Suprapubic skin (tissue), 4 donors: Measurements from ENCODE around the gene MS4A15. TPM values are rescaled to one million over a fixed set of nuclear protein-coding genes. Genes with fewer than 3 reads are reported as not detected.

ENCODE experiments used
- DNase-seq, 2 donors: peaks; one replicate each; pipeline ENCODE4 v3.0.0-alpha.2; 2019; ENCODE audit warnings: low spot score in 2 of 2
- H3K27ac ChIP-seq: fragments of 200-600 bp; sonication (generic); one replicate; pipeline ENCODE4 v1.5.1; 2019
- H3K27me3 ChIP-seq: fragments of 200-600 bp; sonication (generic); one replicate; pipeline ENCODE4 v1.5.1; 2019
- H3K36me3 ChIP-seq: fragments of 200-600 bp; sonication (generic); one replicate; pipeline ENCODE4 v1.5.1; 2019
- H3K4me1 ChIP-seq: fragments of 200-600 bp; sonication (generic); one replicate; pipeline ENCODE4 v1.5.1; 2019
- H3K4me3 ChIP-seq: fragments of 200-600 bp; sonication (generic); one replicate; pipeline ENCODE4 v1.5.1; 2019; ENCODE audit warnings: mild to moderate bottlenecking
- H3K9me3 ChIP-seq: fragments of 200-600 bp; sonication (generic); one replicate; pipeline ENCODE4 v1.5.1; 2019
- EP300 ChIP-seq: sonication (generic); formaldehyde crosslinking; IDR thresholded peaks from one replicate; pipeline ENCODE4 v1.6.1; 2017; ENCODE audit warnings: antibody characterized with exemption
- POLR2A ChIP-seq, 2 donors: fragments of 450-650 bp; IDR thresholded peaks; one replicate each; pipeline ENCODE4 v1.6.1; 2017; ENCODE audit warnings: antibody characterized with exemption in 2 of 2, mild to moderate bottlenecking in 2 of 2, moderate library complexity in 2 of 2
- POLR2AphosphoS5 ChIP-seq, 3 donors: sonication (generic); formaldehyde crosslinking; IDR thresholded peaks; one replicate each; pipeline ENCODE4 v1.6.1; 2017; ENCODE audit warnings: antibody characterized with exemption in 3 of 3
- WGBS: methylation state at CpG from one replicate; pipeline ENCODE4 v1.1.5; 2018; 5-methylcytosine and 5-hydroxymethylcytosine counted together
- total RNA-seq, 4 donors: library from RNA; depleted of rRNA; stranded (reverse); fragments of >200 nt; gene quantifications; one replicate each; pipeline ENCODE4 v1.1.0, GENCODE V29; 2016
- TF ChIP-seq, protein P1 (sequence below), 2 donors: fragments of 200-600 bp in 1 of 2; fragments of 450-650 bp in 1 of 2; sonication (generic) in 1 of 2; IDR thresholded peaks; one replicate each; pipeline ENCODE4 v1.5.1; 2016 to 2019; ENCODE audit warnings: antibody characterized with exemption in 2 of 2, mild to moderate bottlenecking in 1 of 2, moderate library complexity in 1 of 2

Gene MS4A15
- total RNA-seq, 4 donors from 2014 or later: not detected

DNA sequence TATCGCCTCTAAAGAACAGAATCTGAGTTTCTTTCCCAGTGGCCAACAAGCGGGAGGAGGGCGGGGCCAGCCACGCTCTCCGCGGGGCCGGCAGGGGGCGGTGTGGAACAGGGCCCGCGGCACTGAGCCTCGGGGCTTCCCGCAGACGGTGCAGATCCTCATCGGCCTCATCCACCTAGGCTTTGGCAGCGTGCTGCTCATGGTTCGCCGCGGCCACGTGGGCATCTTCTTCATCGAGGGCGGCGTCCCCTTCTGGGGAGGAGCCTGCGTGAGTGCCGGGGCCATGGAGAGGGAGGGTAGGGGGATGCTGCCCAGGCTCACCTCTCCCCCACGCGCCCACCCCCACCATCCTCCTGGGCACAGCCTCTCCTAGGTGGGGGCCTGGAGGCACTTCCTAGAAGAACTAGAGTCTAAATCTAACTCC is 10.7 kb downstream of the MS4A15 start:
- TF ChIP-seq POLR2A (IDR thresholded peaks at IDR 0.05) (no peak), POLR2AphosphoS5 (IDR thresholded peaks at IDR 0.05) (no peak)
- TF ChIP-seq, protein P1, sequence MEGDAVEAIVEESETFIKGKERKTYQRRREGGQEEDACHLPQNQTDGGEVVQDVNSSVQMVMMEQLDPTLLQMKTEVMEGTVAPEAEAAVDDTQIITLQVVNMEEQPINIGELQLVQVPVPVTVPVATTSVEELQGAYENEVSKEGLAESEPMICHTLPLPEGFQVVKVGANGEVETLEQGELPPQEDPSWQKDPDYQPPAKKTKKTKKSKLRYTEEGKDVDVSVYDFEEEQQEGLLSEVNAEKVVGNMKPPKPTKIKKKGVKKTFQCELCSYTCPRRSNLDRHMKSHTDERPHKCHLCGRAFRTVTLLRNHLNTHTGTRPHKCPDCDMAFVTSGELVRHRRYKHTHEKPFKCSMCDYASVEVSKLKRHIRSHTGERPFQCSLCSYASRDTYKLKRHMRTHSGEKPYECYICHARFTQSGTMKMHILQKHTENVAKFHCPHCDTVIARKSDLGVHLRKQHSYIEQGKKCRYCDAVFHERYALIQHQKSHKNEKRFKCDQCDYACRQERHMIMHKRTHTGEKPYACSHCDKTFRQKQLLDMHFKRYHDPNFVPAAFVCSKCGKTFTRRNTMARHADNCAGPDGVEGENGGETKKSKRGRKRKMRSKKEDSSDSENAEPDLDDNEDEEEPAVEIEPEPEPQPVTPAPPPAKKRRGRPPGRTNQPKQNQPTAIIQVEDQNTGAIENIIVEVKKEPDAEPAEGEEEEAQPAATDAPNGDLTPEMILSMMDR (IDR thresholded peaks at IDR 0.05): peak in 1 of 2 donors; percentile 21
- H3K27me3 ChIP-seq: peaks cover 29% of the 10 kb centered on the region
- no peaks in the 10 kb centered on the region for H3K9me3 ChIP-seq
- H3K27ac ChIP-seq: no peak overlapping the region
- whole genome bisulfite sequencing: 43% methylated on average over 8 of the region's 26 CpGs
- no peak overlapping the region for H3K4me3 ChIP-seq
- H3K4me1 ChIP-seq: no peaks in the 10 kb centered on the region
- DNase-seq: no peak
- H3K36me3 ChIP-seq: no peaks in the 10 kb centered on the region

DNA sequence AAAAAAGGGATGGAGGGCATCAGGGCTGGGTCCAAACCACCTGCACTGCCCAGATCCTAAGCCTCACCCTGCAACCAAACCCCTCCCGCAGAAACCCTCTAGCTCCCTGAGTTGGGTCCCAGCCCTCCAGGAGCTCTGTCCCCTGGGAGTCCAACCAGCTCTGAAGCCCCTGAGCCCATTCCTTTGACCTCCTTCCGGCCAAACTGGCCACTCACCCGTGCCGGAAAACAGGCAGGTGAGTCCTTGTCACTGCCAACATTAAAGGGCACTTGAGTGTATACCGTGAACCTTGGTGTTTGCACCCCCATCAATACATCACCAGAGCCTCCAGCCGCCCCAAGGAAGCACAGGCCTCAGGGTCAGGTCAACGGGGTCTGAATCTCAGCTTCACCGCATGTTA is 11.5 kb downstream of the MS4A15 start:
- 98% methylated on average over 7 of the region's 8 CpGs for WGBS
- H3K4me3 ChIP-seq: no peak overlapping the region
- H3K27me3 ChIP-seq: peaks cover 29% of the 10 kb centered on the region
- DNase-seq: no peak
- no peaks in the 10 kb centered on the region for H3K36me3 ChIP-seq
- no peaks in the 10 kb centered on the region for H3K9me3 ChIP-seq
- TF ChIP-seq, protein P1 (IDR thresholded peaks at IDR 0.05): no peak
- TF ChIP-seq EP300 (no peak), POLR2AphosphoS5 (IDR thresholded peaks at IDR 0.05) (no peak), POLR2A (IDR thresholded peaks at IDR 0.05) (no peak)
- no peaks in the 10 kb centered on the region for H3K4me1 ChIP-seq
- H3K27ac ChIP-seq: no peak overlapping the region

DNA sequence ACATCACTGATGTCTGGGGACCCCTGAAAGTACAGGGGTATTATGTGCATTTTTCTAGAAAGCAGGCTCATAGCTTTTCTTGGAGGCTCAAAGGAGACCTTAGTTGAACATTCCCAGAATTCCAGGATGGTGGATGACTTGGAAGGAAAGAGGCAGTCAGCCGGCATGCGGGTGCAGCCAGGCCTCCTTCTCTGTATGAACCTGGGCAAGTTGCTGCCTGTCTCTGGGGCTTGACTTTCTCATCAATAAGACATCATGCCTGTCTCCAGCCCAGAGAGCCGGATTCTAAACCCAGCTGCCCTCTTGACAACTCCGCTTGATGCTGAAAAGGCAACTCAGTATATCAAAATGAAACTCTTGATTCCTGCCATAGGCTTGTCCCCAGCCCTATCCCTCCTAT is 12.6 kb downstream of the MS4A15 start:
- Histone ChIP-seq H3K4me1 (no peaks in the 10 kb centered on the region), H3K9me3 (no peaks in the 10 kb centered on the region), H3K4me3 (no peak overlapping the region), H3K27me3 (peaks cover 24% of the 10 kb centered on the region), H3K27ac (no peak overlapping the region), H3K36me3 (no peaks in the 10 kb centered on the region)
- WGBS: 71% methylated on average over 4 of the region's 4 CpGs
- no peak for DNase-seq
- no peak for TF ChIP-seq EP300
- TF ChIP-seq, protein P1 (IDR thresholded peaks at IDR 0.05): no peak
- no peak for TF ChIP-seq POLR2AphosphoS5 (IDR thresholded peaks at IDR 0.05)
- no peak for TF ChIP-seq POLR2A (IDR thresholded peaks at IDR 0.05)

DNA sequence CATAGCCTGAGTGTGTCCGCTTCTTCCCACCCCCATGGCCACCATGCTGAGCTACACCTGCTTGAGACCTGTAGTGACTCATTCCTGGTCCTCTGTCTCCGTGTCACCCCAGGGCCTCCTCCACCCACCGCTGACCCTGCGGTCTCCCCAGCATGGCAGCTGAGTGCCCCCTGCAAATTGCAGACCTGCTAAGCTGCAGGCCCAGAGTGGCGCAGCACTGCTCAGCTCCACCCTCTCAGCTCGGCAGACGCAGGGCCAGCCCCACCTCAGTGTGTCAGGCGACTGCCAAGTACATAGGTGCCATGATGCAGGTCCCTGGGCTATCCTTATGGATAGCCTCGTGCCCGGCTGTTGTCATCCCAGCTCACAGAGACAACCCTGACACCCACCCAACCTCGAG is 13.1 kb downstream of the MS4A15 start:
- no peaks in the 10 kb centered on the region for H3K9me3 ChIP-seq
- TF ChIP-seq, protein P1 (IDR thresholded peaks at IDR 0.05): no peak
- TF ChIP-seq POLR2A (IDR thresholded peaks at IDR 0.05) (no peak), POLR2AphosphoS5 (IDR thresholded peaks at IDR 0.05) (no peak), EP300 (no peak)
- 85% methylated on average over 10 of the region's 11 CpGs for WGBS
- no peaks in the 10 kb centered on the region for H3K36me3 ChIP-seq
- H3K27me3 ChIP-seq: peaks cover 24% of the 10 kb centered on the region
- H3K4me3 ChIP-seq: no peak overlapping the region
- no peaks in the 10 kb centered on the region for H3K4me1 ChIP-seq
- no peak overlapping the region for H3K27ac ChIP-seq
- DNase-seq: no peak

DNA sequence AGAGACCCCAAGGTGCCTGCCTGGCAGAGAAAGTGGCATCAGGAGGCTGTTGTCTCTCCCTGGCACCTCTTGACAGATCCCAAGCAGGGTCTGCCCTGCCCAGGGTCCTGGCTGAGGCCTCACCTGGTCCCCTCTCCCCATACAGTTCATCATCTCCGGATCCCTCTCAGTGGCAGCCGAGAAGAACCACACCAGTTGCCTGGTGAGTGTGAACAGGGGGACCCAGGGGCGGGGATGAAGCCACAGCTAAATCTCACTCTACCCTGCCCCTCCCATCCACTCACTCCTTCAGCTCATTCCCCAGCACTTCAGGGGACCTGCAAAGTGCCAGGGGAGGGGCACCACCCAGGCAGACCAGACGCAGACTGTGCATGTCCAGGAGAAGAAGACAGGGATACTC is 14.5 kb downstream of the MS4A15 start:
- no peak overlapping the region for H3K4me3 ChIP-seq
- no peaks in the 10 kb centered on the region for H3K36me3 ChIP-seq
- 97% methylated on average over 3 of the region's 4 CpGs for WGBS
- H3K27ac ChIP-seq: no peak overlapping the region
- TF ChIP-seq, protein P1 (IDR thresholded peaks at IDR 0.05): no peak
- TF ChIP-seq POLR2AphosphoS5 (IDR thresholded peaks at IDR 0.05): no peak
- TF ChIP-seq EP300: no peak
- no peak for TF ChIP-seq POLR2A (IDR thresholded peaks at IDR 0.05)
- H3K9me3 ChIP-seq: no peaks in the 10 kb centered on the region
- no peak for DNase-seq
- peaks cover 4% of the 10 kb centered on the region for H3K4me1 ChIP-seq
- H3K27me3 ChIP-seq: peaks cover 15% of the 10 kb centered on the region
